Measurements from ENCODE around the gene RTP4.
"Not testable (repeated sequence)": the region's sequence is repeated elsewhere in the genome, so short reads cannot be mapped to it uniquely, and the experiment has no call there.

RTP4 gene

DNA sequence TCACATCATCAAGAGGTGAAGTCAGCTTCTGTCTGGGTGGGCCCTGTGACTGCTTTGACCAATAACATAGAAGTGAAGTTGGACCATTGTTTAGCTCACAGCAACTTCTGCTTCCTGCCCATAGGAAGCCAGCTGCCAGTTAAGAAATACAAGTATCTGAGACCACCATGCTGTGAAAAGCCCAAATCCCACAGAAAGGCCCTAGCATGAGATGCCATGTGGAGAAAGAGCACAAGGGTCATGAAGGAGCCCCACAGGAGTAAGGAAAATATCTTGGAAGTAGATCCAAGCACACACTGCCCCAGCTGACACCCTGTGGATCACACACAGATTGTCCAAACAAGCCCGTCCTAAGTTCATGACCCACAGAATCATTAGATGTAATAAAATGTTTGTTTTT, 28.5 kb downstream of the RTP4 start:
- no peaks in the 10 kb centered on the region for H3K9me3 ChIP-seq
- H3K4me1 ChIP-seq (ENCODE audit: control insufficient read depth in 1 of 2, insufficient read depth in 1 of 2, low read depth in 1 of 2, low read length in 1 of 2): no peaks in the 10 kb centered on the region
- TF ChIP-seq, protein P1, sequence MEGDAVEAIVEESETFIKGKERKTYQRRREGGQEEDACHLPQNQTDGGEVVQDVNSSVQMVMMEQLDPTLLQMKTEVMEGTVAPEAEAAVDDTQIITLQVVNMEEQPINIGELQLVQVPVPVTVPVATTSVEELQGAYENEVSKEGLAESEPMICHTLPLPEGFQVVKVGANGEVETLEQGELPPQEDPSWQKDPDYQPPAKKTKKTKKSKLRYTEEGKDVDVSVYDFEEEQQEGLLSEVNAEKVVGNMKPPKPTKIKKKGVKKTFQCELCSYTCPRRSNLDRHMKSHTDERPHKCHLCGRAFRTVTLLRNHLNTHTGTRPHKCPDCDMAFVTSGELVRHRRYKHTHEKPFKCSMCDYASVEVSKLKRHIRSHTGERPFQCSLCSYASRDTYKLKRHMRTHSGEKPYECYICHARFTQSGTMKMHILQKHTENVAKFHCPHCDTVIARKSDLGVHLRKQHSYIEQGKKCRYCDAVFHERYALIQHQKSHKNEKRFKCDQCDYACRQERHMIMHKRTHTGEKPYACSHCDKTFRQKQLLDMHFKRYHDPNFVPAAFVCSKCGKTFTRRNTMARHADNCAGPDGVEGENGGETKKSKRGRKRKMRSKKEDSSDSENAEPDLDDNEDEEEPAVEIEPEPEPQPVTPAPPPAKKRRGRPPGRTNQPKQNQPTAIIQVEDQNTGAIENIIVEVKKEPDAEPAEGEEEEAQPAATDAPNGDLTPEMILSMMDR (IDR thresholded peaks at IDR 0.05): no peak
- no peaks in the 10 kb centered on the region for H3K36me3 ChIP-seq
- peaks cover 7% of the 10 kb centered on the region for H3K27me3 ChIP-seq
- no peak overlapping the region for H3K4me3 ChIP-seq (ENCODE audit: low read depth in 1 of 2, low read length in 1 of 2)
- H3K27ac ChIP-seq: no peak overlapping the region

- H3K27ac ChIP-seq: no peak overlapping the region
- H3K27me3 ChIP-seq: peaks cover under 1% of the 10 kb centered on the region
- TF ChIP-seq, protein P1 (IDR thresholded peaks at IDR 0.05): no peak
- H3K9me3 ChIP-seq: no peaks in the 10 kb centered on the region
- H3K36me3 ChIP-seq: no peaks in the 10 kb centered on the region
- no peaks in the 10 kb centered on the region for H3K4me1 ChIP-seq (ENCODE audit: control insufficient read depth in 1 of 2, insufficient read depth in 1 of 2, low read depth in 1 of 2, low read length in 1 of 2)
- H3K4me3 ChIP-seq (ENCODE audit: low read depth in 1 of 2, low read length in 1 of 2): no peak overlapping the region
Observed at GRCh38 chr3:187398955-187399354, 30.8 kb downstream of the RTP4 start.

DNA sequence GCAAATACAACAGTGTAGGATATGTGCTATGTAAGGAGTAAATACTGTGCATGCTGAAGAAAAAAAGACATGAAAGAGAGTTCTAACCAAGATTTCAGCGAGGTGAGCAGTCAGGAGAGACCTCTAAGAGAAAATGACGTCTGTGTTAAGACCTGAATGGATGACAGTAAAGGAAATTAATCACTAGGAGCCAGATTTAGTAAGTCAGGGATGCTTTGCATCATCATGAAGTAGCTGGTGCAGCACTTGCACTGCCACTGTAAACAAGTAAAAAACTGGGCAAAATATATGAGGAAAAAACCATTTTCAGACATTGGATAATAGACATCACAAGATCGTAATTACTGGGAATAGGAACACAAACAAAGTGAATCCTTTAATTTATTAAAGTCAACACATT, 32.6 kb downstream of the RTP4 start:
- H3K27me3 ChIP-seq: no peaks in the 10 kb centered on the region
- H3K27ac ChIP-seq: no peak overlapping the region
- TF ChIP-seq, protein P1 (IDR thresholded peaks at IDR 0.05): no peak
- H3K9me3 ChIP-seq: no peaks in the 10 kb centered on the region
- H3K36me3 ChIP-seq: no peaks in the 10 kb centered on the region
- H3K4me3 ChIP-seq (ENCODE audit: low read depth in 1 of 2, low read length in 1 of 2): no peak overlapping the region
- H3K4me1 ChIP-seq (ENCODE audit: control insufficient read depth in 1 of 2, insufficient read depth in 1 of 2, low read depth in 1 of 2, low read length in 1 of 2): no peaks in the 10 kb centered on the region

DNA sequence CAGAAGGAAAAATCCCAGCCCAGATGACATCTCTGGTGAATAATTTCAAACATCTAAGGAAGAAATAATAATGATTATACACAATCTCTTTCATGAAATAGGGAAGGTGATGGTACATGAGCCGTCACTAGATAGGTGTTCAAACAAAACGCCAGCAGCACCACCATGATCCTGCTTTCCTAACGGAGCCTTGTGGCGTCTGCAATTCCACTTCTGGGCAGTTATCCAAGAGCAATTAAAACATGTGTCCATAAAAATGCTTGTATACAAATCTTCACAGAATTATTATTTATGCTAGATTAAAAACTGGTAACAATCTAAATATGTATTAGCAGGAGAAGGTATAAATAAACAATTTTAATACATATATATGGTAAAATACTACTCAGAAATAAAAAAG, 33.7 kb downstream of the RTP4 start:
- H3K36me3 ChIP-seq: no peaks in the 10 kb centered on the region
- no peak overlapping the region for H3K27ac ChIP-seq
- no peaks in the 10 kb centered on the region for H3K4me1 ChIP-seq (ENCODE audit: control insufficient read depth in 1 of 2, insufficient read depth in 1 of 2, low read depth in 1 of 2, low read length in 1 of 2)
- no peaks in the 10 kb centered on the region for H3K27me3 ChIP-seq
- TF ChIP-seq, protein P1 (IDR thresholded peaks at IDR 0.05): no peak
- H3K9me3 ChIP-seq: no peaks in the 10 kb centered on the region
- no peak overlapping the region for H3K4me3 ChIP-seq (ENCODE audit: low read depth in 1 of 2, low read length in 1 of 2)

DNA sequence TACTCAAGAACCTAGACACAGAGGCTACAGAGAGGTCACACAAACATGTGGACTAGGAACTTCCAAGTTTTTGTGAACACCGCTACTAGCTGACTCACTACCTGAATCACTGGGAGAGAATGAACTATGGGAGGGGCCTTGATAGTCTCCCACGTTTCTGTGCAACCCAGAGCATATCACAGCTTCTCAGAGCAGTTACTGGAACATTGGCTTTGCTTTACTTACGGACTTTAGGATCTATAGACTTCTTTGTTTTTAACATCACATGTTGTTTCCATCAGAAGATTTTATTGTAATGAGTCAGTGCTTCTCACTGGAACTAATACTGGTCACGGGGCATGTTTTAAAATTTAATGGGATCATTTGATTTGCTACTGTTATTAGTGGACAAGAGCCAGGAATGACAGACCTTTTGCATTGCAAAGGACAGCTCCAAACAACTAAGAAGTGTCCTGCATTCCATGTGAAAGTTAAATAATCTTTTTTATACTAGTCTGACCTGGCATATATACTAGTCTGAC, 35.6 kb downstream of the RTP4 start:
- H3K27ac ChIP-seq: no peak overlapping the region
- H3K4me3 ChIP-seq (ENCODE audit: low read depth in 1 of 2, low read length in 1 of 2): no peak overlapping the region
- TF ChIP-seq, protein P1 (IDR thresholded peaks at IDR 0.05): no peak
- no peaks in the 10 kb centered on the region for H3K36me3 ChIP-seq
- H3K9me3 ChIP-seq: no peaks in the 10 kb centered on the region
- H3K4me1 ChIP-seq (ENCODE audit: control insufficient read depth in 1 of 2, insufficient read depth in 1 of 2, low read depth in 1 of 2, low read length in 1 of 2): no peaks in the 10 kb centered on the region
- H3K27me3 ChIP-seq: no peaks in the 10 kb centered on the region

- Histone ChIP-seq H3K27me3 (no peaks in the 10 kb centered on the region), H3K4me3 (ENCODE audit: low read depth in 1 of 2, low read length in 1 of 2) (no peak overlapping the region), H3K27ac (no peak overlapping the region), H3K36me3 (no peaks in the 10 kb centered on the region), H3K9me3 (no peaks in the 10 kb centered on the region), H3K4me1 (ENCODE audit: control insufficient read depth in 1 of 2, insufficient read depth in 1 of 2, low read depth in 1 of 2, low read length in 1 of 2) (no peaks in the 10 kb centered on the region)
- TF ChIP-seq, protein P1 (IDR thresholded peaks at IDR 0.05): no peak
Observed at GRCh38 chr3:187406927-187407326, 38.7 kb downstream of the RTP4 start.

- not testable (repeated sequence) for H3K4me3 ChIP-seq (ENCODE audit: low read depth in 1 of 2, low read length in 1 of 2); H3K27ac ChIP-seq; H3K27me3 ChIP-seq
Observed at GRCh38 chr3:187411991-187412781, 44.0 kb downstream of the RTP4 start.

More at GRCh38 chr3:187411991-187412781, 44.0 kb downstream of the RTP4 start:
- not testable (repeated sequence) for H3K36me3 ChIP-seq; H3K4me1 ChIP-seq (ENCODE audit: control insufficient read depth in 1 of 2, insufficient read depth in 1 of 2, low read depth in 1 of 2, low read length in 1 of 2); H3K9me3 ChIP-seq
